NCI-H748 (cell line): ENCODE results near the gene ZNF587B.
"Not testable (repeated sequence)": the region's sequence is repeated elsewhere in the genome, so short reads cannot be mapped to it uniquely, and the experiment has no call there.

ENCODE experiments used
- DNase-seq: peaks from one replicate; lab custom pipeline; 2025; ENCODE audit not compliant: unreplicated experiment; lab: John Stamatoyannopoulos, UW

The ZNF587B gene

DNA sequence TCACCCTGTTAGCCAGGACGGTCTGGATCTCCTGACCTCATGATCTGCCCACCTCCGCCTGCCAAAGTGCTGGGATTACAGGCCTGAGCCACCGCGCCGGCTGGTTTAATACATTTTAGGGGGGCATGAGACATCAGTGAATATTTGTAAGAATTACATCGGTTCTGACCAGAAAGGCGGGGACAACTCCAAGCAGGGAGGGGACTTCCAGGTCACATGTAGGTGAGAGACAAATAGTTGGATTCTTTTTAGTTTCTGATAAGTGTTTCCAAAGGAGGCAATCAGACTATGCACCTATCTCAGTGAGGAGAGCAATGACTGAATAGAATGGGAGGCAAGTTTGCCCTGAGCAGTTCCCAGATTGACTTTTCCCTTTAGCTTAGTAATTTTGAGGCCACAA lies 11.7 kb upstream of the ZNF587B start:
- no peak for DNase-seq

DNA sequence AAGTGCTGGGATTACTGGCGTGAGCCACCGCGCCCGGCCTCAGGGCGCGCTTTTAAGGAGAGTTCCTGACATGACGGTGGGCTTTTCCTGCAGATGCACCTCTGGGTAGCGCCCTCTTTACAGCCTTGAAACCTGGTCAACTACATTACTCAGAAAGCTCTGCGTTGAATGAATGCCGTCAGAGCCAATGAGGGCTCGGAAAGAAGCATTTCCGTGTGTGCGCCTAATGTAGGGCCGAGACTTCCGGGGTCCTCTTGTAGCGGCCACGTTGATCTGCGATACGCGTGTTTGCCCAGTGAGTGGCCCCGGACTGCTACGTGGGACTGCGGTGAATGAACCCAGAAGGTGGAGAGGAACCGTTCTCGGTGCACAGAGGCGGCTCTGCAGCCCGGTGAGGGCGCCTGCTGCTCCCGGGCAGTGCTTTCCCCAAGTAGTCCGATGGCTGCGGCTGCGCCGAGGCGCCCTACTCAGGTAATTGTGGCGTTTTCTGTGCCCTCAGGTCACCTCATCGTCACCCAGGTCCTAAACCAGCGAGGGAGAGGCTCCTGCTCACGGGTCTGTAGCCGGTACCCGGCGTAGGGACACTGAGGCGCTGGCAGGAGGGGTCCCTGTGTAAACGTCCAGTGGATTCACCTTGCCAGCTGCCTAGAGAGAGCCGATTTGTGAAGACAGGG lies 10.5 kb upstream of the ZNF587B start:
- DNase-seq = peak; percentile 97

DNA sequence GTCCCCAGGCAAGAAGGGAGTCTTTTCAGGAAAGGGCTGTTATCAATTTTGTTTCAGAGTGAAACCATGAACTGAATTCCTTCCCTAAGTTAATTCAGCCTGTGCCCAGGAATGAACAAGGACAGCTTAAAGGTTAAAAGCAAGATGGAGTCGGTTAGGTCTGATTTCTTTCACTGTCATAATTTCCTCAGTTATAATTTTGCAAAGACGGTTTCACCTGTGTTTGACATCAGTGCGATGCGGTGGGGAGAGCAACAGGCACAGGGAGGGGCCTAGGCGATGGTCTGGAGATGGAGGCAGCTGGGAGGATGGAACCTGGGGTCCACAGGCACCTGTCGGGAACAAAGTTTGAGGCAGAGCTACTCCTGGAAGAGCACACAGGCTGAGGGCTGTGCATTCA lies 9.5 kb upstream of the ZNF587B start:
- no peak for DNase-seq

DNA sequence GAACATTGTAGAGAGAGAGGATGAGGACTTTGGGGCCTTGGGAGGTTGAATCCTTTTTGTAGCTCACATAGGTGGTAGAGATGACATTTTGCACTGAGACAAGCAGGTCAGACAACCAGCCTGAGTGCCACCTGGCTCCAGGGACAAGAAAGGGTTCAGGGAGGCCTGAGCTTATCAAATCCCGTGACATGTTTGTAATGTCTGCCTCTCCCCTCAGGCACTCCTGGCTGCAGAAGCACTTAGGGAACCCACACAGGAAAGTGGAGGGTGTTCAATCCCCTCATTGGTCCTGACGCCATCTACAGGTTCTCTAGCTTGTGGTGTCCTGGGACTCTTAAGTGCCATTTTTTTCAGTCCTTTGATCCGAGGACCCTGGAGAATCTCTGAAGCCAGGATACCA lies 9.0 kb upstream of the ZNF587B start:
- not testable (repeated sequence) for DNase-seq

DNA sequence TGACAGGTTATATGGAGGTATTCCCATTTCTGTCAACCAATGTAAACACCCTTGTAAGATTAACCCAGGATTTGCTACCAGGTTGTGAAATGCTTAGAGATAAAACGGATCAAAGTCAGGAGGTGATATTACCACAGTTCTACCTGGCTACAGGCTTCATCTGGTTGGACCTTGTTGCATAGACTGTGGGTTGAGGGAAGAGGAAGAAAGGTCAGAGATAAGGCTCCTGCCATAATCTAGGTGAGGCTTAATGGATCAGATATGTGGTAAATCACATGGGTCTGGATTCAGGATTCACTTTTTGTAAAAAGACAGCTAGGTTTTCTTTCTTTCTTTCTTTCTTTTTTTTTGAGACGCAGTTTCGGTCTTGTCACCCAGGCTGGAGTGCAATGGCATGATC lies 8.6 kb upstream of the ZNF587B start:
- not testable (repeated sequence) for DNase-seq

DNA sequence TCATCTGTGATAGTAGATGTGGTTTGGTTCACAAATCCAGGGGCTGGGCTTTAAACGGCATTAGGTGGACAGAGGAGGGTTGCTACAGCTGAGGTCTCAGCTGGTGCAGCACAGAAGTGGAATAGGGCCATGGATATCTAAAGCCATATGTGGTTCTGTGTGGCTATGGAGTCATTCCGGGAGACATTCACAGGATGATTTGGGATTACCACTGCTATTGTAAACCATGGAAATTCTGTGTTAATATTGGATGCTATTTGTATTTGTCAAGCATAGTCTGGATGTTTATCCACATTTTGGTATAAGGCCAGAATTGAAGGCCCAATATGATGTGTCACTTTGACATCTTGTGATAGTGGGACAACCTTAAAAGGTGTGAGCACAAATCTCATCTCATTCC lies 6.9 kb upstream of the ZNF587B start:
- DNase-seq = not testable (repeated sequence)

DNA sequence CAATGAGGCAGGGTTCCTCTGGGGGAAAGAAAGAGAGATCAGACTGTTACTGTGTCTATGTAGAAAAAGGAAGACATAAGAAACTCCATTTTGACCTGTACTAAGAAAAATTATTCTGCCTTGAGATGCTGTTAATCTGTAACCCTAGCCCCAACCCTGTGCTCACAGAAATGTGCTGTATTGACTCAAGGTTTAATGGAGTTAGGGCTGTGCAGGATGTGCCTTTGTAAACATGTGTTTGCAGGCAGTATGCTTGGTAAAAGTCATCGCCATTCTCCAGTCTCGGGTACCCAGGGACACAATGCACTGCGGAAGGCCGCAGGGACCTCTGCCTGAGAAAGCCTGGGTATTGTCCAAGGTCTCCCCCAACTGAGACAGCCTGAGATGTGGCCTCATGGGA lies 6.5 kb upstream of the ZNF587B start:
- not testable (repeated sequence) for DNase-seq

DNA sequence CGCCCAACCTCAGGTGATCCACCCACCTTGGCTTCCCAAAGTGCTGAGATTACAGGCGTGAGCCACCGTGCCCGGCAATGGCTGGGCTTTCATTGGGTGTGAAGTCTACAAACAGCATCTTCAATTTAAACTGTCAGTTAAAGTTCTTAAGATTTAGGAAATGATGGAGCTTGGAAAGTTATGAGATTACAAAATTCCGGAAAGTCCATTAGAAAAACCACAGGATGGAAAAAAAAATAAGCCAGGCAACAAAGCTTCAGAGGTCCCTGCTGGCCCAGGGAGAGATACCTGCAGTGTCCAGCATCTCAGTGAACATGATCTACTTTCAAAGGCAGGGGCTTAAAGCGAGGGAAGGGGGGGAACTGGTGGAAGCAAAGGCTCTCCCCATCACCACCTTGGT lies 4.6 kb upstream of the ZNF587B start:
- no peak for DNase-seq

DNA sequence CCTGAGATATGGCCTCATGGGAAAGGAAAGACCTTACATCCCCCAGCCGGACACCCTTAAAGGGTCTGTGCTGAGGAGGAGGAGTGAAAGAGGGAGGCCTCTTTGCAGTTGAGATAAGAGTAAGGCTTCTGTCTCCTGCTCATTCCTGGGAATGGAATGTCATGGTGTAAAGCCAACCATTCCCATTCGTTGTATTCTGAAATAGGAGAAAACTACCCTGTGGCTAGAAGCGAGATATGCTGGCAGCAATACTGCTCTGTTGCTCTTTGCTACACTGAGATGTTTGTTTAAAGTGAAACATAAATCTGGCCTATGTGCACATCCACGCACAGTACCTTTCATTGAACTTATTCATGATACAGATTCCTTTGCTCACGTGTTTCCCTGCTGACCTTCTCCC lies 783 bp upstream of the ZNF587B start:
- DNase-seq = no peak

DNA sequence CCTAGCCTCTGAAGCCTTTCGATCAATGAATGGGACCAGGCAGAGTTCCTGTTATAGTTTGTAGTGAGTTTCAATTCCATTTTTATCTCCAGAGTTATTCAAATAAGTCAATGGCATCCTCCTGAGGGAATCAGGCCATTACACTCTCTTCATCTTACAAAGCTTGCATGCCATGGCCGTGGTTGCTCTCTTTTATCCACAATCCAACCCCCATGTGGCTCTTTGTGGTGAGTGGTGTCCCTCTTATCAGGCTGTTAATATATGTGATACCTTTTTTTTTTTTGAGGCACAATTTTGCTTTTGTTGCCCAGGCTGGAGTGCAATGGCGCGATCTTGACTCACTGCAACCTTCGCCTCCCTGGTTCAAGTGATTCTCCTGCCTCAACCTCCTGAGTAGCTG lies 6.9 kb downstream of the ZNF587B start:
- DNase-seq = not testable (repeated sequence)

DNA sequence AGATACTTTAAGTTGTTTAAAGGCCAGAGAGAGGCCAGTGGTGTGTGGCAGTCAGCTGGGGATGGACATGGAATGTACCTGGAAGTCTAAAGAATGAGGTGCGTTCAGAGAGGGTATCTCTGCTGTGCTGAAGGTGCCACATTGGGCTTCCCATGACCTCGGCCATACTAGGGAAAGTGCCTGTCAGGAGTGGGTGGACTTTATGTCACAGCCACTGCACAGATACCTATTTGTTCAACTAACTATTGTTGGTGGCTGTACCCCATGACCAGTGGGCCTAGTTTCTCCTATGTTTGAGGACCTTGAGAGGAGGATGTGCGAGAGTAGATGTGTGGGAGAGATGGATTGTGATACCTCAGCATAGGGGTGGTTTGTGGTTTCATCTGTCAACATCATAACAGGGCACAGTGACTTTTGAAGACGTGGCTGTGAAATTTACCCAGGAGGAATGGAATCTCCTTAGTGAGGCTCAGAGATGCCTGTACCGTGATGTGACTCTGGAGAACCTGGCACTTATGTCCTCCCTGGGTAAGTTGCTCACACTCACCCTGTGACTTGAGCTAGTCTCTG lies 8.6 kb downstream of the ZNF587B start:
- DNase-seq = not testable (repeated sequence)

DNA sequence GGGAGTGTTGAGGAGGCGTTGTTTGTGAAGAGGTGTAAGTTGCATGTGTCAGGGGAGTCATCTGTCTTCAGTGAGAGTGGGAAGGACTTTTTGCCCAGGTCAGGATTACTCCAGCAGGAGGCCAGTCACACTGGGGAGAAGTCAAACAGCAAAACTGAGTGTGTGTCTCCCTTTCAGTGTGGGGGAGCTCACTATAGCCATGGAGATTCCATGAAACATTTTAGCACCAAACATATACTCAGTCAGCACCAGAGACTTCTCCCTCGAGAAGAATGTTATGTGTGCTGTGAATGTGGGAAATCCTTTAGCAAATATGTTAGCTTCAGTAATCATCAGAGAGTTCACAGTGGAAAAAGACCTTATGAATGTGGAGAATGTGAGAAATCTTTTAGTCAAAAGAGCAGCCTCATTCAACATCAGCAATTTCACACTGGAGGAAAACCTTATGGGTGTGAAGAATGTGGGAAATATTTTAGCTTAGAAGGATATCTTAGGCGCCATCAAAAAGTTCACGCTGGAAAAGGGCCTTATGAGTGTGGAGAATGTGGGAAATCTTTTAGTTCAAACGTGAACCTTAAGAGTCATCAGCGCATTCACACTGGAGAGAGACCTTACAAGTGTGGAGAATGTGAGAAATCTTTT lies 11.1 kb downstream of the ZNF587B start:
- no peak for DNase-seq

DNA sequence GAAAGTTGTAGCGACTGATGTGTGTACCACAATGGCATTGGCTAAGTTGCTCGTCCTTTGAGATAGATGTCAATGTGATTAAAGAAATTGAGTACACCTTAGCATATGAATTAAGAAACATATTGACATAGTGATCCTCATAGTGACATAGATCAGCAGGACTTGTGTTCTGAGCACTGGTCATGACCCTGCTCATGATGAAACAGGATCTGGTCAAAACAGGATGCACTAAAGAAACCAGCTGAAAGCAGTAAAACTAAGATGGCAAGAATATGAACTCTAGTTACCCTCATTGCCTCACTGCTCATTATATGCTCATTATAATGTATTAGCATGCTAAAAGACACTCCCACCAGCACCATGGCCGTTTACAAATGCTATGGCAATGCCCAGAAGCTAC lies 17.1 kb downstream of the ZNF587B start:
- DNase-seq = not testable (repeated sequence)

DNA sequence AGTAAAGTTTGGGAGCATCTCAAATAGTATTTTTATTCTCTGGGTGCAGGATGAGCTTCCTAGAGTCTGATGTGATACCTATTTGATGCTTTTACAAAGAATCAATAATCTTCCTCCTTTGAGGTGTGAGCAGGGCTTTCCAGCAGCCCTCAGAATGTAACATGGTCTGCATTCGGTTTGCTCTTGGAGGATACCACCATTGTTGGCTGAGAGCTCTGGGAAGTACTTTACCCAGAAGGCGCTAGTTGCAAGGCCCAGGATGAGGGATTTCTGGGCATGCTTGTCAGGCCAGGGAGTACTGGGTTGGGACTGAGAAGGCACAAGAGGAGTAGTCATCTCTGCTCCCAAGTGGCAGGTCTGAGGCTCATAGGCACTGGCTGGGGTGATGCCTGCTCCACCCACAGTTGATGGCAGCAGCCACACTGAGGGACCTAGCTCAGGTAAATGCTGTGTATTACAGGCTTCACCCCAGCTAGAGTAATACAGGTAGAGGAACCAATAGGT lies 19.1 kb downstream of the ZNF587B start:
- DNase-seq = not testable (repeated sequence)

DNA sequence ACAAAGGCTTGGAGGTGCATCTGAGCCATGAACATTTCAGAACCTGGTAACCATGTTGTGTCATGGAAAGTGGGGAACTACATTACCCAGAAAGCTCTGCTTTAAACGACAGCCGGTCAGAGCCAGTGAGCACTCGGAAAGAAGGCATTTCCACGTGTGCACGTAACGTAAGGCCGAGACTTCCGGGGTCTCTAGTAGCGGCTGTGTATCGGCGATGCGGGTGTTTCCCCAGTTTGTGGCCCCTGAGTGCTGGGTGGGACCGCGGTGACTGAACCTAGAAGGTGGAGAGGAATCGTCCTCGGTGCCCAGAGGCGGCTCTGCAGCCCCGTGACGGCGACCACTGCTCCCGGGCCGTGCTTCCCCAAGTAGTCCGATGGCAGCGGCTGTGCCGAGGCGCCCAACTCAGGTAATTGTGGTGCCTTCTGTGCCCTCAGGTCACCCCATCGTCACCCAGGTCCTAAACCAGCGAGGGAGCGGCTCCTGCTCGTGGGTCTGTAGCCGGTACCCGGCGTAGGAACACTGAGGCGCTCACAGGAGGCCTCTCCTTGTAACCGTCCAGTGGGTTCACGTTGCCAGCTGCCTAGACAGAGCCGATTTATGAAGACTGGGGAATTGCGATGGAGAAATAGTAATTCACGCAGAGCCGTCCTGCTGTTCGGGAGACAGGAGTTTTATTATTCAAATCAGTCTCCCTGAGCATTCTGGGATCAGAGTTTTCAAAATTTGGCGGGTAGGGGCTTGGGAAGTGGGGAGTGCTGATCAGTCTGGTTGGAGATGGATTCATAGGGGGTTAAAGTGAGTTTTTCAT lies 19.8 kb downstream of the ZNF587B start, which contains the start of gene ZNF587:
ZNF587 (plus strand) TSS at position 194 of the 808 bp plus-strand sequence; CDS start at position 374, 180 bp downstream.
- DNase-seq = peak; percentile 95

DNA sequence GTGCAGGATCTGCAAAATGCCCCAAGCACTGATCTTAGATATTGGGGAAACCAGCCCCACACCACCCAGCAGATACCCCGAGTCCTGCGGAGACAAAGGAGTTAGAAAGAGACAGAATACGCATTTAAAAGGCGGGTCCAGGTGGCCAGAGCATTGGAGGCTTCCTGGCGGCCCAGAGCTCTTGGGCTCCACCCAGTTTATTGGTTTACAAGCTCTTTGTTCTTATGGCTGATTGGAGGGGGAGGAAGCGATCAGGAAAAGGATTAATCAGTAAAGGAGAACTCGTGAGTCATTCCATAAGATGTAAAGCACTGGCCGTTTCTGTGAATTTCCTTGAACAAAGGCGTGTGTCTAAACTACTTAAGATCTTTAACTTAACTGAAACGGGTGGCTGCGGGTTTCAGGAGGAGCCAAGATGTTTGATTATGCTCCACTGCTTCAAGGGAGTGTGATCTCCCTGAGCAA lies 20.5 kb downstream of the ZNF587B start:
- peak; percentile 77 for DNase-seq

DNA sequence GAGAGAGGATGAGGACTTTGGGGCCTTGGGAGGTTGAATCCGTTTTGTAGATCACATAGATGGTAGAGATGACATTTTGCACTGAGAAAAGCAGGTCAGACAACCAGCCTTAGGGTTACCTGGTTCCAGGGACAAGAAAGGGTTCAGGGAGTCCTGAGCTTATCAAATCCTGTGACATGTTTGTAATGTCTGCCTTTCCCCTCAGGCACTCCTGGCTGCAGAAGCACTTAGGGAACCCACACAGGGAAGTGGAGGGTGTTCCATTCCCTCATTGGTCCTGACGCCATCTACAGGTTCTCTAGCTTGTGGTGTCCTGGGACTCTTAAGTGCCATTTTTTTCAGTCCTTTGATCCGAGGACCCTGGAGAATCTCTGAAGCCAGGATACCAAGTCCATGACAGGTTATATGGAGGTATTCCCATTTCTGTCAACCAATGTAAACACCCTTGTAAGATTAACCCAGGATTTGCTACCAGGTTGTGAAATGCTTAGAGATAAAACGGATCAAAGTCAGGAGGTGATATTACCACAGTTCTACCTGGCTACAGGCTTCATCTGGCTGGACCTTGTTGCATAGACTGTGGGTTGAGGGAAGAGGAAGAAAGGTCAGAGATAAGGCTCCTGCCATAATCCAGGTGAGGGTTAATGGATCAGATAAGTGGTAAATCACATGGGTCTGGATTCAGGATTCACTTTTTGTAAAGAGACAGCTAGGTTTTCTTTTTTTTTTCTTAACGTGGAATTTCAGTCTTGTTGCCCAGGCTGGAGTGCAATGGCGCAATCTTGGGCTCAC lies 21.9 kb downstream of the ZNF587B start:
- not testable (repeated sequence) for DNase-seq

DNA sequence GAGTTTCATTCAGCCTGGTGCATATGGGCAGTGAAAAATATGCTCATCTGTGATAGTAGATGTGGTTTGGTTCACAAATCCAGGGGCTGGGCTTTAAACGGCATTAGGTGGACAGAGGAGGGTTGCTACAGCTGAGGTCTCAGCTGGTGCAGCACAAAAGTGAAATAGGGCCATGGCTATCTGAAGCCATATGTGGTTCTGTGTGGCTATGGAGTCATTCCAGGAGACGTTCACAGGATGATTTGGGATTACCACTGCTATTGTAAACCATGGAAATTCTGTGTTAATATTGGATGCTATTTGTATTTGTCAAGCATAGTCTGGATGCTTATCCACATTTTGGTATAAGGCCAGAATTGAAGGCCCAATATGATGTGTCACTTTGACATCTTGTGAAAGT lies 24.0 kb downstream of the ZNF587B start:
- DNase-seq = not testable (repeated sequence)

DNA sequence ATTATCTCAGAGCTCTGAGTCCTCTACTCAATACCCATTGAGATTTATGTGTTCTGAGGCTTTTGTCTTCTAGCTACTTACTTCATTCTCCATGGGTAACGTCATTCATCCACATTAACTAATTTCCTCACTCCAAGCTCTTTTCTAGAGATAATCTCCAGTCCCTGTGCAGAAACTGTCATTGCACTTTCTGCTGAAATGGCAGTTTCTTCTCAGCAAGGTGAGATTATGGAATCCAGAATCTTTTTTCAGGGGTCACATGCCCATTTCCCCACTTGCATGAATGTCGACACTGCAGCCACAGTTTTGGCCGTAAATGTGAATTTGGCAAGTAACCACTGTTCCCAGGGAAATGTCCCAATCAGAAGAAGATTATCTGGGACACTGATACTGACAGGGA lies 32.3 kb downstream of the ZNF587B start:
- DNase-seq = not testable (repeated sequence)

DNA sequence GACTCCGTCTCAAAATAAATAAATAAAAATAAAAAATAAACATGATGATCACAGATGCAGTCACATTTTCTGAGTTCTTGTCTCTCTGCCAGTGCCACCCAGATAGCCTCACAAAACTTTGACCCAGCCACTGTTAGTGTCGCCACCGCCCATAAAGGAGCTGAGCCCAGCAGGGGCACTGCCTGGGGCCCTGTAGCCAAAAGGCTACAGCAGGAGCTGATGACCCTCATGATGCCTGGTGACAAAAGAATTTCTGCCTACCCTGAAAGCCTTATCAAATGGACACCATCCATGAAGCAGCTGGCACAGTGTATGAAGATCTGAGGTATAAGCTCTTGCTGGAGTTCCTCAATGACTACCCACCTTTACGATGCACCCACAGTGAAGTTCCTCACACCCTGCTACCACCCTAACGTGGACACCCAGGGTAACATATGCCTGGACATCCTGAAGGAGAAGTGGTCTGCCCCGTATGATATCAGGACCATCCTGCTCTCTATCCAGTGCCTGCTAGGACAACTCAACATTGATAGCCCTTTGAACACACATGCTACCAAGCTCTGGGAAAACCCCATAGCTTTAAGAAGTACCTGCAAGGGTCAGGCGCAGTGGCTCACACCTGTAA lies 37.9 kb downstream of the ZNF587B start:
- DNase-seq = no peak
